Sigmoid colon (tissue), 7 donors: Measurements from ENCODE around the gene PRKCZ. TPM values are rescaled to one million over a fixed set of nuclear protein-coding genes. Genes with fewer than 3 reads are reported as not detected.

Experiments
- DNase-seq: peaks from one replicate; pipeline ENCODE4 v3.0.0-alpha.2; 2019
- H3K27ac ChIP-seq, 4 donors: fragments of 200-600 bp; sonication (generic); one replicate each; pipeline ENCODE4 v1.5.1; 2016 to 2019; ENCODE audit warnings: mild to moderate bottlenecking in 1 of 4
- H3K27me3 ChIP-seq, 3 donors: fragments of 200-600 bp; sonication (generic); one replicate each; pipeline ENCODE4 v1.5.1; 2019; ENCODE audit warnings: mild to moderate bottlenecking in 1 of 3
- H3K36me3 ChIP-seq, 4 donors: fragments of 200-600 bp; sonication (generic); one replicate each; pipeline ENCODE4 v1.5.1; 2016 to 2019
- H3K4me1 ChIP-seq, 4 donors: fragments of 200-600 bp; sonication (generic); one replicate each; pipeline ENCODE4 v1.5.1; 2017 to 2019
- H3K4me3 ChIP-seq, 4 donors: fragments of 200-600 bp; sonication (generic); one replicate each; pipeline ENCODE4 v1.5.1; 2017 to 2019; ENCODE audit warnings: mild to moderate bottlenecking in 2 of 4, moderate library complexity in 1 of 4
- H3K9me3 ChIP-seq, 4 donors: fragments of 200-600 bp in 3 of 4; sonication (generic) in 3 of 4; one replicate each; pipeline versions ENCODE4 v1.5.1 to v1.6.1; 2013 to 2019
- CTCF ChIP-seq, 4 experiments: fragments of 450-650 bp in 3 of 4; fragments of 200-600 bp in 1 of 4; IDR thresholded peaks; one replicate each; pipeline ENCODE4 v1.5.1; 2016 to 2019; ENCODE audit warnings: antibody characterized with exemption in 4 of 4, mild to moderate bottlenecking in 3 of 4, moderate library complexity in 2 of 4
- EP300 ChIP-seq, 4 donors: sonication (generic); formaldehyde crosslinking; IDR thresholded peaks; one replicate each; pipeline ENCODE4 v1.6.1; 2017; ENCODE audit warnings: antibody characterized with exemption in 4 of 4
- POLR2A ChIP-seq, 2 donors: fragments of 450-650 bp; IDR thresholded peaks; one replicate each; pipeline ENCODE4 v1.6.1; 2016; ENCODE audit warnings: antibody characterized with exemption in 2 of 2, mild to moderate bottlenecking in 2 of 2, moderate library complexity in 2 of 2
- POLR2AphosphoS5 ChIP-seq, 4 donors: sonication (generic); formaldehyde crosslinking; IDR thresholded peaks; one replicate each; pipeline ENCODE4 v1.6.1; 2017; ENCODE audit warnings: antibody characterized with exemption in 4 of 4
- WGBS, 2 donors: extraction: QIAGEN DNeasy Blood & Tissue Kit; methylation state at CpG; one replicate each; pipeline ENCODE4 v1.1.7; 2013; 5-methylcytosine and 5-hydroxymethylcytosine counted together
- intact Hi-C: fragments of 100-400 bp; cut with DNase I; formaldehyde crosslinking; loops from one replicate; pipeline ENCODE4 v1.15.1; 2023
- polyA plus RNA-seq, 3 donors: library from polyadenylated mRNA; stranded (reverse); fragments of 200-250 nt; gene quantifications; one replicate each; pipeline ENCODE4 v1.2.3, GENCODE V29; 2013
- total RNA-seq, 4 donors: library from RNA; depleted of rRNA; stranded (reverse); fragments of >200 nt; gene quantifications; one replicate each; pipeline ENCODE4 v1.1.0, GENCODE V29; 2016
- donor health status: healthy with polysubstance abuse.
- donor health status: Bipolar disorder and iron deficiency.
- donor health status: healthy.

Gene PRKCZ
- total and polyA plus RNA-seq, 7 donors: 1.4 to 52.9 (median 4.8) TPM

GRCh38 chr1:2046953-2047748 lies 3.1 kb upstream of the PRKCZ start:
- Histone ChIP-seq H3K9me3 (no peaks in the 10 kb centered on the region), H3K36me3 (no peaks in the 10 kb centered on the region), H3K4me3 (no peak overlapping the region), H3K27ac (no peak overlapping the region), H3K4me1 (peaks cover 0 to 39% (median 25%) of the 10 kb centered on the region in 4 donors), H3K27me3 (peaks cover 21 to 87% (median 70%) of the 10 kb centered on the region in 3 donors)
- no peak for DNase-seq
- intact Hi-C loops: loop anchor here (5.0 kb wide), 1 partner anchor 105 kb away; no protein-coding TSS in a partner anchor
- WGBS, 2 donors: 30 to 49% methylated on average over 25 of the region's 25 CpGs
- TF ChIP-seq EP300 (IDR thresholded peaks at IDR 0.05) (no peak), CTCF (IDR thresholded peaks at IDR 0.05) (no peak), POLR2A (IDR thresholded peaks at IDR 0.05) (no peak), POLR2AphosphoS5 (IDR thresholded peaks at IDR 0.05) (no peak)

- H3K27ac ChIP-seq: no peak overlapping the region
- intact Hi-C loops: loop anchor here (5.0 kb wide), 1 partner anchor 106 kb away; no protein-coding TSS in a partner anchor
- H3K27me3 ChIP-seq: peaks cover 21 to 88% (median 67%) of the 10 kb centered on the region in 3 donors
- H3K4me1 ChIP-seq: peaks cover 0 to 39% (median 25%) of the 10 kb centered on the region in 4 donors
- H3K36me3 ChIP-seq: no peaks in the 10 kb centered on the region
- H3K4me3 ChIP-seq: no peak overlapping the region
- DNase-seq: no peak
- H3K9me3 ChIP-seq: no peaks in the 10 kb centered on the region
- TF ChIP-seq POLR2A (IDR thresholded peaks at IDR 0.05) (no peak), POLR2AphosphoS5 (IDR thresholded peaks at IDR 0.05) (no peak), CTCF (IDR thresholded peaks at IDR 0.05) (no peak), EP300 (IDR thresholded peaks at IDR 0.05) (no peak)
- 50 to 74% methylated on average over 25 of the region's 25 CpGs for WGBS, 2 donors
Measured at GRCh38 chr1:2047749-2048729, 2.2 kb upstream of the PRKCZ start.

- 46 to 56% methylated on average over 14 of the region's 14 CpGs for WGBS, 2 donors
- no peak for DNase-seq
- Histone ChIP-seq H3K27ac (no peak overlapping the region), H3K9me3 (no peaks in the 10 kb centered on the region), H3K4me1 (peaks cover 0 to 39% (median 25%) of the 10 kb centered on the region in 4 donors), H3K36me3 (no peaks in the 10 kb centered on the region), H3K4me3 (peak overlapping the region; percentile 2 to 52 (median 43)), H3K27me3 (peaks cover 21 to 78% (median 64%) of the 10 kb centered on the region in 3 donors)
- intact Hi-C loops: loop anchor here (5.0 kb wide), 1 partner anchor 107 kb away; no protein-coding TSS in a partner anchor
- TF ChIP-seq CTCF (IDR thresholded peaks at IDR 0.05) (peak in 1 of 4 experiments; percentile 34), EP300 (IDR thresholded peaks at IDR 0.05) (no peak), POLR2AphosphoS5 (IDR thresholded peaks at IDR 0.05) (no peak)
Measured at GRCh38 chr1:2049225-2049717, 940 bp upstream of the PRKCZ start.

GRCh38 chr1:2050461-2050792 lies 216 bp downstream of the PRKCZ start:
- H3K9me3 ChIP-seq: no peaks in the 10 kb centered on the region
- intact Hi-C loops: no loop called here
- H3K27ac ChIP-seq: peak overlapping the region in 3 of 4 donors; percentile 14 to 53 (median 30)
- WGBS, 2 donors: 1% methylated on average over 51 of the region's 51 CpGs
- H3K4me3 ChIP-seq: peak overlapping the region in 3 of 4 donors; percentile 37 to 52 (median 49)
- H3K4me1 ChIP-seq: peaks cover 0 to 27% (median 15%) of the 10 kb centered on the region in 4 donors
- no peak for DNase-seq
- no peaks in the 10 kb centered on the region for H3K36me3 ChIP-seq
- H3K27me3 ChIP-seq: peaks cover 21 to 68% (median 60%) of the 10 kb centered on the region in 3 donors
- TF ChIP-seq EP300 (IDR thresholded peaks at IDR 0.05) (no peak), POLR2AphosphoS5 (IDR thresholded peaks at IDR 0.05) (no peak), POLR2A (IDR thresholded peaks at IDR 0.05) (no peak), CTCF (IDR thresholded peaks at IDR 0.05) (no peak)
